Liver (tissue), 3 donors: ENCODE measurements around the gene PLCD1.

ENCODE experiments used
- ATF3 ChIP-seq: IDR thresholded peaks from 2 replicates; pipeline ENCODE4 v1.6.1; 2016; ENCODE audit warnings: antibody characterized with exemption
- CTCF ChIP-seq: fragments of 150-350 bp; IDR thresholded peaks from 2 replicates; pipeline ENCODE4 v1.5.1; 2017; ENCODE audit warnings: improper control_type of control experiment, low read depth, low read length; ENCODE audit not compliant: missing input control
- GABPA ChIP-seq, 2 donors: IDR thresholded peaks in 1 of 2; conservative IDR thresholded peaks in 1 of 2; 2 replicates each; pipeline ENCODE4 v1.6.1; 2016; ENCODE audit warnings: antibody characterized with exemption in 2 of 2, mild to moderate bottlenecking in 1 of 2, moderate library complexity in 1 of 2
- HNF4A ChIP-seq, 2 donors: conservative IDR thresholded peaks; 2 replicates each; pipeline ENCODE4 v1.6.1; 2016; ENCODE audit warnings: antibody characterized with exemption in 2 of 2, mild to moderate bottlenecking in 2 of 2
- JUND ChIP-seq, 2 donors: IDR thresholded peaks; 2 replicates each; pipeline ENCODE4 v1.6.1; 2016; ENCODE audit warnings: antibody characterized with exemption in 2 of 2
- MAX ChIP-seq: IDR thresholded peaks from 2 replicates; pipeline ENCODE4 v1.6.1; 2016; ENCODE audit warnings: antibody characterized with exemption
- NR2F2 ChIP-seq: IDR thresholded peaks from 2 replicates; pipeline ENCODE4 v1.6.1; 2016; ENCODE audit warnings: antibody characterized with exemption
- RAD21 ChIP-seq, 2 donors: IDR thresholded peaks; 2 replicates each; pipeline ENCODE4 v1.6.1; 2016; ENCODE audit warnings: antibody characterized with exemption in 2 of 2, mild to moderate bottlenecking in 2 of 2
- REST ChIP-seq: IDR thresholded peaks from 2 replicates; pipeline ENCODE4 v1.6.1; 2016; ENCODE audit warnings: antibody characterized with exemption, mild to moderate bottlenecking
- RXRA ChIP-seq, 2 donors: IDR thresholded peaks; 2 replicates each; pipeline ENCODE4 v1.6.1; 2017 to 2018; ENCODE audit warnings: antibody characterized with exemption in 2 of 2, mild to moderate bottlenecking in 1 of 2
- SP1 ChIP-seq: IDR thresholded peaks from 2 replicates; pipeline ENCODE4 v1.6.1; 2018; ENCODE audit warnings: antibody characterized with exemption, mild to moderate bottlenecking
- TAF1 ChIP-seq: conservative IDR thresholded peaks from 2 replicates; pipeline ENCODE4 v1.6.1; 2016; ENCODE audit warnings: antibody characterized with exemption, mild to moderate bottlenecking
- YY1 ChIP-seq: IDR thresholded peaks from 2 replicates; pipeline ENCODE4 v1.6.1; 2016; ENCODE audit warnings: antibody characterized with exemption, mild to moderate bottlenecking
- donor health status: healthy.
- donor health status: healthy.

- no peak for TF ChIP-seq CTCF
- no peak for TF ChIP-seq YY1
- TF ChIP-seq MAX = no peak
- no peak for TF ChIP-seq RAD21 (IDR thresholded peaks at IDR 0.05)
- no peak for TF ChIP-seq ATF3
- no peak for TF ChIP-seq RXRA (IDR thresholded peaks at IDR 0.05)
- no peak for TF ChIP-seq GABPA (IDR thresholded peaks at IDR 0.05 in 1 of 2, conservative IDR thresholded peaks at IDR 0.05 in 1 of 2)
- no peak for TF ChIP-seq NR2F2
- no peak for TF ChIP-seq SP1
- no peak for TF ChIP-seq TAF1
- no peak for TF ChIP-seq REST
- TF ChIP-seq HNF4A (conservative IDR thresholded peaks at IDR 0.05) = no peak
- no peak for TF ChIP-seq JUND (IDR thresholded peaks at IDR 0.05)
Observed at GRCh38 chr3:37981348-37981664, 48.1 kb downstream of the PLCD1 start.
